BLaER1 (cell line): ENCODE results near the gene SMG1.
"Not testable (repeated sequence)": the region's sequence is repeated elsewhere in the genome, so short reads cannot be mapped to it uniquely, and the experiment has no call there.

Experiments used
- H3K27ac ChIP-seq: shearing (Covaris generic); formaldehyde crosslinking; 2 replicates; pipeline ENCODE4 v1.8.1; 2022
- H3K27me3 ChIP-seq: shearing (Covaris generic); formaldehyde crosslinking; 2 replicates; pipeline ENCODE4 v1.8.1; 2022
- H3K36me3 ChIP-seq: shearing (Covaris generic); formaldehyde crosslinking; 2 replicates; pipeline ENCODE4 v1.8.1; 2022
- H3K4me1 ChIP-seq: shearing (Covaris generic); formaldehyde crosslinking; 2 replicates; pipeline ENCODE4 v1.8.1; 2022
- H3K4me2 ChIP-seq: shearing (Covaris generic); formaldehyde crosslinking; 2 replicates; pipeline ENCODE4 v1.8.1; 2022
- H3K4me3 ChIP-seq: shearing (Covaris generic); formaldehyde crosslinking; 2 replicates; pipeline ENCODE4 v1.8.1; 2022
- H3K9ac ChIP-seq: shearing (Covaris generic); formaldehyde crosslinking; 2 replicates; pipeline ENCODE4 v1.8.1; 2022
- H3K9me3 ChIP-seq: shearing (Covaris generic); formaldehyde crosslinking; 2 replicates; pipeline ENCODE4 v1.8.1; 2022
- H4K20me1 ChIP-seq: shearing (Covaris generic); formaldehyde crosslinking; 2 replicates; pipeline ENCODE4 v1.8.1; 2022
- Cebpa-rat ChIP-seq: shearing (Covaris generic); IDR thresholded peaks from 2 replicates; pipeline ENCODE4 v1.8.1; 2022

Gene SMG1

DNA sequence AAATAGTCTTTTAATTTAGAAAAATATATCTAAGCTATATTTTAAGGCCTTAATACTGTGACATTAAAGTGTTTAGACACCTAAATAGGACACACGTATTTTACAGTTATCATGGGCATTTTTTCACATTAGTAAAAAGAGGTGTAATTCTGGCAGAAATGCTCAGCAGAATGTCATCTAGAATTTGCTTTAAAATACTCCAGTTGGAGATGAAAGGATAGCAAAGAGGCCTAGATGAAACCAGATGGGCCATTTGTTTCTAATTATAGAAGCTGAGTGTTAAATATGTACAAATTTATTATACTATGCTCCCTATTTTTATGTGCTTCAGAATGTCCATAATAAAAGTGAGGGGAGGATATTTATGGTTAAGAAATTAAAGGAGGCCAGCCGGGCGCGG, 48.5 kb downstream of the SMG1 start:
- H3K9ac ChIP-seq, H3K4me2 ChIP-seq, H4K20me1 ChIP-seq, H3K9me3 ChIP-seq, H3K4me3 ChIP-seq, H3K27me3 ChIP-seq, H3K4me1 ChIP-seq, H3K27ac ChIP-seq: not testable (repeated sequence)
- H3K36me3 ChIP-seq = peaks cover 67% of the 10 kb centered on the region

GRCh38 chr16:18877259-18877658, 48.9 kb downstream of the SMG1 start:
- H3K36me3 ChIP-seq = peaks cover 69% of the 10 kb centered on the region
- not testable (repeated sequence) for H3K4me2 ChIP-seq, H3K27me3 ChIP-seq, H3K9me3 ChIP-seq, H3K9ac ChIP-seq, H4K20me1 ChIP-seq, H3K4me1 ChIP-seq, H3K27ac ChIP-seq, H3K4me3 ChIP-seq

GRCh38 chr16:18876301-18876700, 49.9 kb downstream of the SMG1 start:
- H3K27me3 ChIP-seq, H3K4me2 ChIP-seq, H3K9ac ChIP-seq, H3K27ac ChIP-seq, H3K9me3 ChIP-seq, H3K4me3 ChIP-seq, H4K20me1 ChIP-seq, H3K4me1 ChIP-seq: not testable (repeated sequence)
- peaks cover 66% of the 10 kb centered on the region for H3K36me3 ChIP-seq

- H3K4me2 ChIP-seq, H3K9ac ChIP-seq, H3K4me3 ChIP-seq, H3K27ac ChIP-seq, H3K4me1 ChIP-seq, H3K27me3 ChIP-seq, H4K20me1 ChIP-seq, H3K9me3 ChIP-seq: not testable (repeated sequence)
- peaks cover 73% of the 10 kb centered on the region for H3K36me3 ChIP-seq
These were observed 57.0 kb downstream of the SMG1 start for GRCh38 chr16:18869043-18869771.

GRCh38 chr16:18866277-18866823, 59.9 kb downstream of the SMG1 start:
- not testable (repeated sequence) for H3K4me3 ChIP-seq, H3K4me1 ChIP-seq, H3K4me2 ChIP-seq, H4K20me1 ChIP-seq, H3K9me3 ChIP-seq, H3K27ac ChIP-seq, H3K9ac ChIP-seq, H3K27me3 ChIP-seq
- H3K36me3 ChIP-seq = peaks cover 74% of the 10 kb centered on the region

DNA sequence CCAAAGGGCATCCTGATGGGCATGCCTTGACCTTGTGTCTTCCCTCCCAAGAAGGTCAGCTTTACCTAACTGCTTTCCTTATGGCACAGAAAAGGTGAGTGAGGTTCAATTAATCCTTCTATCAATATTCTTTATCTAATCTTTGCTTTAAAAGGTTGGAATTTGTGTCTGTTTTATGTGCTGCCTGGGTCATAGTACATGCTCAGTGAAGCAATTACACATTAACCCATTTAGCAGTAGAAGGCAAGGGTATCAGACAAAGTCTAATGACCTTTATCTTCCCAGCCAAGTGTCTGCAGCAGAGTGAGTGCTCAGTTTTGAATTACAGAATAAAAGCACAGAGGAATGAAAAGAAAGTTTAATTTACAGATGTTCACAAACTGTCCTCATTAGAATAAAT, 63.3 kb downstream of the SMG1 start:
- not testable (repeated sequence) for H3K27me3 ChIP-seq, H3K9ac ChIP-seq, H3K4me3 ChIP-seq, H3K4me2 ChIP-seq, H3K4me1 ChIP-seq, H4K20me1 ChIP-seq, H3K9me3 ChIP-seq, H3K27ac ChIP-seq
- H3K36me3 ChIP-seq = peaks cover 71% of the 10 kb centered on the region

GRCh38 chr16:18855196-18855595, 71.0 kb downstream of the SMG1 start:
- Histone ChIP-seq H3K4me2 (no peak overlapping the region), H3K9ac (no peak overlapping the region), H3K36me3 (peaks cover 92% of the 10 kb centered on the region), H3K27me3 (no peaks in the 10 kb centered on the region), H4K20me1 (no peaks in the 10 kb centered on the region), H3K4me3 (no peak overlapping the region), H3K9me3 (no peaks in the 10 kb centered on the region), H3K4me1 (no peaks in the 10 kb centered on the region), H3K27ac (no peak overlapping the region)
- TF ChIP-seq Cebpa-rat = no peak

- H3K4me2 ChIP-seq = no peak overlapping the region
- no peak for TF ChIP-seq Cebpa-rat
- no peaks in the 10 kb centered on the region for H3K27me3 ChIP-seq
- no peaks in the 10 kb centered on the region for H4K20me1 ChIP-seq
- no peak overlapping the region for H3K4me3 ChIP-seq
- H3K4me1 ChIP-seq = no peaks in the 10 kb centered on the region
- H3K9me3 ChIP-seq = no peaks in the 10 kb centered on the region
- no peak overlapping the region for H3K9ac ChIP-seq
- peaks cover 98% of the 10 kb centered on the region for H3K36me3 ChIP-seq
- no peak overlapping the region for H3K27ac ChIP-seq
These were observed 72.5 kb downstream of the SMG1 start for GRCh38 chr16:18853694-18854093.

DNA sequence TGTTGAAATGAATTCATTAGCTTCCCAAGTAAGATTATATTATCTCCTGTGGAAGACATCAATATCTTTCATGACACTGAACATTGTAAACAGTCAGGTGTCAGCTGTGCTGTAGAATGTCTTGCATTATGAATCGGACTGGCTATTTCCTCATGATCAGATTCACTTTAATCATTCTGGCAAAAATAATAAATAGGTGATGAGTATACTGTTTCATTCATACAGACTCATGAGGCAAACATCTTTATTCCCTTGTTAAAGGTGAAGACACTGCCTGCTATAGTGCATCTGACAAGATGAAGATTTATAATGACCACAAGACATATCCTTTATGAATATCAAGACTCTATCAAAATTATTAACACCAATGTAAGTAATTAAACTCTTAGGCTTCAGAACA, 73.6 kb downstream of the SMG1 start:
- Histone ChIP-seq H3K36me3 (peaks cover 100% of the 10 kb centered on the region), H3K27ac (no peak overlapping the region), H3K9ac (no peak overlapping the region), H3K9me3 (no peaks in the 10 kb centered on the region), H3K4me3 (no peak overlapping the region), H3K4me1 (no peaks in the 10 kb centered on the region), H4K20me1 (no peaks in the 10 kb centered on the region), H3K27me3 (no peaks in the 10 kb centered on the region), H3K4me2 (no peak overlapping the region)
- TF ChIP-seq Cebpa-rat = no peak

GRCh38 chr16:18846416-18846815, 79.8 kb downstream of the SMG1 start:
- no peak for TF ChIP-seq Cebpa-rat
- peaks cover 92% of the 10 kb centered on the region for H3K36me3 ChIP-seq

GRCh38 chr16:18842565-18842964, 83.6 kb downstream of the SMG1 start:
- no peak overlapping the region for H3K9ac ChIP-seq
- H3K9me3 ChIP-seq = no peaks in the 10 kb centered on the region
- H4K20me1 ChIP-seq = peaks cover 33% of the 10 kb centered on the region; the same call in 1 of the 2 replicates
- H3K36me3 ChIP-seq = peaks cover 90% of the 10 kb centered on the region
- H3K27me3 ChIP-seq = no peaks in the 10 kb centered on the region
- no peak overlapping the region for H3K4me3 ChIP-seq
- no peaks in the 10 kb centered on the region for H3K4me1 ChIP-seq
- no peak for TF ChIP-seq Cebpa-rat
- H3K27ac ChIP-seq = no peak overlapping the region
- H3K4me2 ChIP-seq = no peak overlapping the region

More at GRCh38 chr16:18846416-18846815, 79.8 kb downstream of the SMG1 start:
- Histone ChIP-seq H3K4me2 (no peak overlapping the region), H3K9ac (no peak overlapping the region), H3K4me3 (no peak overlapping the region), H3K9me3 (no peaks in the 10 kb centered on the region), H3K27me3 (no peaks in the 10 kb centered on the region), H3K27ac (no peak overlapping the region), H4K20me1 (peaks cover 31% of the 10 kb centered on the region; the same call in 1 of the 2 replicates), H3K4me1 (no peaks in the 10 kb centered on the region)
